GM04504 (cell line): ENCODE results near the gene TRPT1.

Experiments used
- DNase-seq: peaks from one replicate; pipeline ENCODE4 v3.0.0-alpha.2; 2012; ENCODE audit warnings: low read depth

Gene TRPT1

DNA sequence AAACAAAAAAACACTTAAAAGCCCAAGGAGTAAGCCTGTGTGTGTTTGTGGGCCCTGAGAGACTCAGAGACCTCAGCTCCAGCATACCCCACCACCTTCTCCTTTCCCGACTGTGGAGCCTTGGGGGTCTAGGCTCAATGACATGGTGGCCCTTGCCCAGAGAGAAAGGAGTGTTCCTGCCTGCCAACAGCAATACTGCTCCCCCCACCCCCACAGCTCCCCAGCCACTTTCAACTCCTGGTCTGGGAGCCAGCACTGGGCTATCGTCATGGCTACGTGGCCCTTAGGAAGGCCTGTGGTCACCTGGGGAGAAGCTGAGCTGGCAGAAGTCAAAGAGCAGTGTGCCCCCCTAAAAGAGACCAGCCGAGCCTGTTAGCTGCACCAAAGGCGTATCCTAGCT lies 18.1 kb upstream of the TRPT1 start:
- DNase-seq, result no peak

DNA sequence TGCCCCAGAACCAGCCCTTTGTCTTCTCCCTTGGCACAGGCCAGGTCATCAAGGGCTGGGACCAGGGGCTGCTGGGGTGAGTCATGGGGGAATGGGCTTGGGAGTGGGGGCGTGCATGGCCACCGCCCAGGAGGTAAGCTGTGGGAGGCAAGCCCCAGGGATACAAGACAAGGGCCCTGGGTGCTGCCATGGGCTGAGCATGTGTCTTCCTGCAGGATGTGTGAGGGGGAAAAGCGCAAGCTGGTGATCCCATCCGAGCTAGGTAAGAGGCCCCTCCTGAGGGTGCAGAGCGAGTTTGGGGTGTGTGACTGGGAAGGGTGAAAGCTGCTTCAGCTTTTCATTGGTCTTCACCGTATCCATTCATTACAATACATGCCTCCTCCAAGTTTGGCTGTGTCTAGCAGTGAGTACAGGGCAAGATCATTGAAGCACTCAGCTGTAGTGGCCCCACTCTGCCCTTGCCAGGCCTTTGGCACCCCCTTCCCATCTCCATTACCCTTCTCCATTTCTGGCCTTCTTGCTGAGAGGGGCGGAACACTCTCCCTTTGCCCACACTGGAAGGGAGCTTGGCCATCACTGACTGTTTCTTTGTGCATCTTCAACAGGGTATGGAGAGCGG lies 17.4 kb upstream of the TRPT1 start:
- DNase-seq, result no peak

DNA sequence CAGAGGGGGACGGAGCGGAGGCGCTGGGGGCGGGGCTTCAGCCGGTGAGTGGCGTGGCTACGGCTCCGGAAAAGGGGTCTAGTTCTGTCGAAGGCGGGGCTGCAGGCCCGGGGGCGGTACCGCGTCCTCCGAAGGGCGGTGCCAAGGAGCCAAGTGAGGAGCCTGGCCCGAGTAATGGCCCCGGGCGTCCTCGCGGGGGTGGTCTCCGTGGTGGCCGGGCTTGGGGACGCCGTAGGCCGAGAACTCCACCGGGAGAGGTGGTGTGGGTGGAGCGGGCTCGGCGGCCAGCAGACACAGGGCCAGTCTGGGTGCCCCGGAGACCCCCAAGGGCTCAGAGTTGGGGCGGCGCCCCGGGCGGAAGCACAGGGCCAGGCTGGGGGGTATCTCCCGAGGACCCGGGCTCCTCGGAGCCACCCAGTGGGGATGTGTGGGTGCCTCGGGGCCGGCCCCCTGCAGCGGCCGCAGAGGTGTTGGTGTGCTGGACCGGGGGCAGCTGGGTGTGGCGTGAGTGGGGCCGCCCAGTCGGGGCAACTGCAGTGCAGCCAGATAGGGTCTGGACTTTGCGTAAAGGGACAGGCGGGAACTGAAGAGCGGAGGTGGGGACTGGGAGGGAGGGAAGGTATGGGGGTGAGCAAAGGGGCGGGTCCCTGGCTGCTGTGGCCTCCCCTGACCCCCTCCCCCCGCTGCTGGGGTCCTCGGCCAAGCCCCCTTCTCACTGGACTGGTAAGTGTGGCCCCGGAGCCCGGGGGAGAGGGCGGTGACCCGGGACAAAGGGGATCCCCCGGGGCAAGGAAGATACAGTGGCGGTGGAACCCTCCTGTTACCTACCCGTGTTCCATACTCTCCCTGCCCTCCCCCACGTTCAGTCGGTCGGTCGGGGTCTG lies 15.7 kb upstream of the TRPT1 start:
- DNase-seq, result no peak

DNA sequence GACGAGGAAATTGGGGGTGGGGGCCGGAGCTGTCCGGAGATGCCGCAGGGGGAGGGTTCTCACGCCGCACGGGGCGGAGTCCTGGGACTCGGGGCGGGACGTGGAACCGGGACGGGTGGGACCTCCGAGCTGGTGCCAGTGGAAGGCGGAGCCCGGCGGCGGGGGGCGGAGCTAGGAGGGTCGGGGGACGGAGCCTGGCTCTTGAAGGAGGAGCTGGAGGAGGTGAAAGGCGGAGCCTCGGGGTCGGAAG lies 15.2 kb upstream of the TRPT1 start:
- peak; percentile 97 for DNase-seq

DNA sequence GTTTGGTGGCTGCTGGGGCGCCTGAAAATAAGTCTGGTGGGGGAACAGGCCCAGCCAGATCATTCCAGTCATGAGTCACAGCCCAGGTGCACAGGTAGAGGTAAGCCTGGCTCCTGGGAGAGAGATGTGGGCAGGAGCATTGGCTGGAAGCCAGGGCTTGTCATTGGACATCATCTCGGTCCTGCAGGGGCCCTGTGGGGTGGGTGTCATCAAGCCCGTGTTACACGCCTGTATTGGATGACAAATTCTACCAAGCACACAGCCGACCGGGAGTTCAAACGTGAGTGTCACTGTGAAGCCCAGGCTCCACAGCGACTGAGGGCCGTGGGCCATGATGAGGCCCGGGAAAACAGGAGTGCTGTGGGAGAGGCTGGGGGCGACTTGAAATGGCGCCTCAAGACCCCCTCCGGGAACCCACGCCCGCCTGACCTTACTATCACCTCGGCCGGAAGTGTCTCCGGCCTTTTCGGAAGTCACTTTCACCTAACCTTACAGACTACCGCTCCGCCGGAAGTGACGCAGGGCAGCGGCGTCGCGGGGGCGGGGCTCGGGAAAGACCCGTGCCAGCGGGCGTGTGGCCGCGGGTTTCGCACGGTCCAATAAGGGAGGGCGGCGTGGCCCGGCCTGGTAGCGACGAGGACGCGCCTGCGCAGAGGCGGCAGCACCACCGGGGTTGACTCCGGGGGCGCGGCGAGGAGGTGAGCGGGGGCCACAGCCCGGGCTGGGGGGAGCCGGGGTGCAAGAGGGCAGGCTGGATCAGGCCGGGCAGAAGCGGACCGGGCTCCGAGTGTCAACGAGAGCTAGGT lies 14.7 kb upstream of the TRPT1 start, which contains the start of gene FKBP2:
TSS of gene FKBP2 (plus strand) at position 661 of the 806 bp plus-strand sequence. CDS start 1,293 bp downstream, outside the sequence.
- DNase-seq, result peak; percentile 95

DNA sequence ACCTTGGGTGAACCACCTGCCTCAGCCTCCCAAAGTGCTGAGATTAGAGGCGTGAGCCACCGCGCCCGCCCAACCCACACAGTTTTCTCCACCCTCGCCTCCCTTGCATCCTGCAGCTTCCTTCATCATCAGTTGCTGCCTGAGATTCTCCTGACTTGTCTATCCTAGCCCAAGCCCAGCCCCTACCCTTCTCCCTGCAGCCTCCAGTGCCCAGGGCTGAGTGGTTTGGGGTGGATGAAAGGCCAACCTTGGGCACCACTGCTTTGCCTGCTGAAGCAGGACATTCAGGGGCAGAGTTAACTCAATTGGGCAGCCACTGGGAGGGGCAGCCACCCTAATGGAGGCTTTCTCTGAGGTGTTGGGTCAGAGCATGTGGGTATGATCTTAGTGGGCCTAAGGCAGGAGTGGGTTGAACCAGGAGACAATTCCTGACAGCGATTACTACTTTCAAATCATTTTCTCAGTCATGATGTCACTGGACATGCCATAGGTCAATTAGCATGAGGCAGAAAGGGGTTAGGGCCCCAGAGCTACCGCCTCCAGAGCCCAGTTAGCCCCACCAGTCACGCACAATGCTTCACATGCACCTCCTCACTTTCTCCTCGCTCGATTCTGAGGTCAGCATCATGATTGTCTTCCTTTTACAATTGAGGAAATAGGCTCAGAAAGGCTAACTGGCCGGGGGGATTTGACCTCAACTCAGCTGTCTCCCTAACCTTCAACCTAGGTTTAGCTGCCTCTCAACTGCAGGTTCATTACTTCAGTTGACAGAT lies 13.9 kb upstream of the TRPT1 start:
- DNase-seq, result no peak

DNA sequence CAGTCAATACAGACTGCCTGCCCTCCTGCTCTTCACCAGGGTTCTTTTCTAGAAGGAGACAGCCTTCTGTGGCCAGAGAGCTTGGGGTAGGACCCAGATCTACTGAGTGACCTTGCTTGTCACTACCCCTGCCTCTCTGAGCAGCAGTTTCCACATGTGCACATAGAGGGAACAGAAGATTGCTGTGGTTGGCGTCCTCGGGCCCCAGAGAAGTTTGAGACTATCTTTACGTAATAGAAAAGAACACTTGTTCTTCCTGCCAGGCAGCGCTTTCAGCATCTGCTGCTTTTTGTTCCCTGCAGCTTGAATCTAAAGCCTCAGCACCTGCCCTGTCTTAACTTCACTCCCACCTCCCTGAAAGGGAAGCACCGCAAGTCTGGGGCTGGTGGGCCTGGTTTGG lies 13.0 kb upstream of the TRPT1 start:
- no peak for DNase-seq

DNA sequence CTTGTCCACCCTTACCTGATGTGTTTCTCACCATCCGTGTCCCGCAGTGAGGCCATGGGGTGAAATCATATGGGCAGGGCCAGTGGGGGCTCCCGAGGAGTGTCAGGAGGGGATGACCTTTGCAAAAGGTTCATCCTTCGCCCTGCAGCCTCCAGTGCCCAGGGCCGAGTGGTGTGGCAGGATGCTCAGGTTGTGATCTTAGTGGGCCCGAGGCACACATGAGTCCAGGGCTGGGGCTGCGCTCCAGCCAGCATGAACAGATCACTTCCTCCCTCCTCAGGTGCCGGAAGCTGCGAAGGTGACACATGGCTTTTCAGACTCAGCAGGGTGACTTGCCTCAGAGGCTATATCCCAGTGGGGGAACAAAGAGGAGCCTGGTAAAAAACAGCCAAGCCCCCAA lies 12.1 kb upstream of the TRPT1 start:
- no peak for DNase-seq

DNA sequence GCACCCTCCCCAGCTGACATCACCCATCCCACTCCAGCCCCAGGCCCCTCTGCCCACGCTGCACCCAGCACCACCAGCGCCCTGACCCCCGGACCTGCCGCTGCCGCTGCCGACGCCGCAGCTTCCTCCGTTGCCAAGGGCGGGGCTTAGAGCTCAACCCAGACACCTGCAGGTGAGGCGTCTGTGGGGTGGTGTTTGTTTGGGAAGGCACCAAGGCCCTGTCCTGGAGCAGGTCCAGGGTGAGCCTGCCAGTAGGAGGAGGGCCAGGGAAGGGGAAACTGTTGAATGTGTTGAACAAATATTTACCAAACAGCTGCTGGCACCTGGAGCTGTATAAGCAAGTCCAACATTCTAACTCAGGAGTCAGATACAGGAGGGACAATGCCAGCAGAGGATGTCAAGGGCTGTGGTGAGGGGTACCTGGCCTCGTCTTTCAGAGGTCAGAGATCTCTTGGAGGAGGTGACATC lies 11.5 kb upstream of the TRPT1 start:
- DNase-seq, result no peak

DNA sequence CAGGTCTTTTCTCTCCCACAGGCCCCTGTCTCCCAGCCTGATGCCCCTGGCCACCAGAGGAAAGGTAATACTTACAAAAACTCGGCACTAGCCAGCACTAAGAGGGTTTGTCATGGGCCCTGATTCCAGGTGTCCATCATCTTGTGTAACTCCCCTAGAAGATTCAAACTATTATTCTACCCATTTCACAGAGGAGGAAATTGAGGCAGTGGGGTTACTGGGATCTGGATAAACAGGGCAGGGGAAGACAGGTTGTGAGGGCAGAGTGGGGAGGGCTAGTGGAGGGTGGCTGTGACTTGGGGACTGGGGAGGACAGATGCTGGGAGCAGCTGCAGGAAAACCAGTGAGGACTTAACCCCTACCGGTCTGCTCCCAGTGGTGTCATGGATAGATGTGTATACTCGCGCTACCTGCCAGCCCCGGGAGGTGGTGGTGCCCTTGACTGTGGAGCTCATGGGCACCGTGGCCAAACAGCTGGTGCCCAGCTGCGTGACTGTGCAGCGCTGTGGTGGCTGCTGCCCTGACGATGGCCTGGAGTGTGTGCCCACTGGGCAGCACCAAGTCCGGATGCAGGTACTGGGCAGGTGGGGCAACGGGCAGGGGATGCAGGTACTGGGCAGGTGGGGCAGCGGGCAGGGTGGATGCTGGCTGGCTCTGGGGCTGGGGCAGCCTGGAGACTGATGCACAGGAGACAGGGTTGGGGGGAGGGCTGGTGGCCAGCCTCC lies 9.6 kb upstream of the TRPT1 start:
- no peak for DNase-seq

DNA sequence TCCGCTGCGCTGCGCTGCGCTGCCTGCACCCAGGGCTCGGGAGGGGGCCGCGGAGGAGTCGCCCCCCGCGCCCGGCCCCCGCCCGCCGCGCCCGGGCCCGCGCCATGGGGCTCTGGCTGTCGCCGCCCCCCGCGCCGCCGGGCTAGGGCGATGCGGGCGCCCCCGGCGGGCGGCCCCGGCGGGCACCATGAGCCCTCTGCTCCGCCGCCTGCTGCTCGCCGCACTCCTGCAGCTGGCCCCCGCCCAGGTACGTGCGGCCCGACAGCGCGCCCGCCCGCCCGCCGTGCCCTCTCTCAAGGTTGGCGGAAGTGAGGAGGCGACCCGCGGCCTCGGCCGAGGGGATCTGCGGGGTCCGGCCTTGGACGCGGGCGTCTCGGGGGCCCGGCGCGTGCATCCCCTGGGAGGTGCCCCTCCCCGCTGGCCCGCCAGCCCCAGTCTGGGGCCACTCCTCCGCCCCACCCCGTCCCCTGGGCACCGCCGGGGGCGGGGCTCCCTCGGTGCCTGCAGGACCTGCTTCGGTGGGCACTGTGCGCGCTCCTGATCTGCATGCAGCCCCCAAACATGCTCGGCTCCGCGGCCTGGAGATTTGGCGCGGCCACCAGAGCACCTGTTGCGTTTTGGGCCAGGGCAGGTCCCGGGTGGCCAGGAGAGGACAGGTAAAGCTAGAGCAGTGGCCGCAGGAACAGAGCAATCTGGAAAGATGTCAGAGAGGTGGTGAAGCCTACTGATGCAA lies 8.8 kb upstream of the TRPT1 start:
- DNase-seq, result no peak

DNA sequence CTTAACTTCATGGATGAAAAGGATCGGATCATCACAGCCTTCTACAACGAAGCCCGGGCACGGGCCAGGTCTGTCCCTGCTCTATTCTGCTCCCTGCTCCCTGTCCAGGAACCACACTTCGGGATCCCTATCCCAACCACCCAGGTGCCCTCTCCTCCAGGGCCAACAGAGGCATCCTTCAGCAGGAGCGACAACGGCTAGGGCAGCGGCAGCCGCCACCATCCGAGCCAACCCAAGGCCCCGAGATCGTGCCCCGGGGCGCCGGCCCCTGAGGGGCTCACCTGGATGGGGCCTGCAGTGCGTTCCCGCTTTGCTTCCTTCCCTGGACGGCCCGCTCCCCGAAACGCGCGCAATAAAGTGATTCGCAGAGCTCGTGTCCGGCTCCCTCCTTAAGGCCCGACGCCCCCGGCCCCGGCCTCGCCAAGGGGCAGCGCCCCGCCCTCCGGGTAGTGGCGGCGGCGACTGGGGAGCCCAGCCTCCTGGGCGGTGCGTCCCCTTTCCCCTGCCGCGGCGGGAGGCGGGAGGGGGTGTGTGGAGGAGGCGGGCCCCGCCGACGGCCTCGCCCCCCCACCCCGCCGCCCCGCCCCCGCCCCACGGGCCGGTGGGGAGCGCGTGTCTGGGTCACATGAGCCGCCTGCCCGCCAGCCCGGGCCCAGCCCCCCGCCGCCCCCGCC lies 8.1 kb upstream of the TRPT1 start, which contains the start of gene VEGFB:
TSS of gene VEGFB (plus strand) at position 672 of the 674 bp plus-strand sequence. CDS start 250 bp downstream, outside the sequence.
- no peak for DNase-seq

DNA sequence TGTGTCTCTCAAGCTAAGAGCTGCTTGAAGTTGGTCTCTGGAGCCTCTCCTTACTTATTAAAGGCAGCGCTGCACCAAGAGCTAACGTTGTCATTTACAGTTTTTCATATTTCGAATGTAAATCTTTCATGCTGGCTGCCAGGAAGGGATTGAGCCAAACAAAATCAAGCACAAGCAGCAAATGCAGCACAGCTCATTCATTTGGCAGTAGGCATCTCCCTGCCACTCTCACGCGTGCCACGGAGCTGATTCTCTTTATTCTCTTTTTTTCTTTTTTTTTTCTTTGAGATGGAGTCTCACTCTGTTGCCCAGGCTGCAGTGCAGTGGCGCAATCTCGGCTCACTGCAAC lies 7.0 kb upstream of the TRPT1 start:
- no peak for DNase-seq

DNA sequence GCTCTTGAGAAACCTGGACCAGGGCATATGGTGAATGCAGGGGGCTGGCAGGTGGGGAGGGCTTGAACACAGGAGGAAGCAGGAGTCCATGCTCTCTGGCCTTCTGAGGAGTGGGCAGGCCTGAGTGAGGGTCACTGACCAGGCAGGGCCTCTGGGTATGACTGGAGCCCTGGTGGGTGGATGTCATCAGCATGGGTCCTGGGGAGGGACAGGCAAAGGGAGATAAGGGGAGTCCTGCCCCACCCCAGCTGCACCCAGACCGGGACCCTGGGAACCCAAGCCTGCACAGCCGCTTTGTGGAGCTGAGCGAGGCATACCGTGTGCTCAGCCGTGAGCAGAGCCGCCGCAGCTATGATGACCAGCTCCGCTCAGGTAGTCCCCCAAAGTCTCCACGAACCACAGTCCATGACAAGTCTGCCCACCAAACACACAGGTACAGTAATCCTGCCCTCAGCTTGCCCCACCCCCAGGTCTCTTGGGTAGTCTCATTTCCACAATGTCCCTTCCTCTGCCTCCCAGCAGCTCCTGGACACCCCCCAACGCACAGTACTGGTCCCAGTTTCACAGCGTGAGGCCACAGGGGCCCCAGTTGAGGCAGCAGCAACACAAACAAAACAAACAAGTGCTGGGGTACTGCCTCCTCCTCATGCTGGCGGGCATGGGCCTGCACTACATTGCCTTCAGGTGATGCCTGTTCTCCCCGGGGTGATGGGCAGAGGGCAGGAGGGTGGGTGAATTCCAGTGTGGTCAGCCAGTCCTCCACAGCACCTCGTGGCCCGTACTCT lies 6.4 kb upstream of the TRPT1 start:
- DNase-seq, result no peak

DNA sequence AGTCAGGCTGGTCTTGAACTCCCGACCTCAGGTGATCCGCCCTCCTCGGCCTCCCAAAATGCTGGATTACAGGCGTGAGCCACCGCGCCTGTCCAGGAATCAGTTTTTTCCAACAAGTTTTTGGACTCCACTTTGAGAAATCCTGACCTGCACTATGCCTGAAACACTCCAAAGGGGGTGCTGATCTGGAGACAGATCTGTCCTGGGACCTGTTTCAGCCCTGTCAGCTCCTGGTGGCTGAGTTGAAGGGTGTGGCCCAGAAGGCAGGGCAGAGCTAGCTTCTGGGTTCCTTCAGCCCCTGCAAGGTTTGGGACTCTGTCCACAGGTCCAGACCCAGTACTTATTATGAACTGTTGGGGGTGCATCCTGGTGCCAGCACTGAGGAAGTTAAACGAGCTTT lies 5.6 kb upstream of the TRPT1 start:
- DNase-seq, result no peak

DNA sequence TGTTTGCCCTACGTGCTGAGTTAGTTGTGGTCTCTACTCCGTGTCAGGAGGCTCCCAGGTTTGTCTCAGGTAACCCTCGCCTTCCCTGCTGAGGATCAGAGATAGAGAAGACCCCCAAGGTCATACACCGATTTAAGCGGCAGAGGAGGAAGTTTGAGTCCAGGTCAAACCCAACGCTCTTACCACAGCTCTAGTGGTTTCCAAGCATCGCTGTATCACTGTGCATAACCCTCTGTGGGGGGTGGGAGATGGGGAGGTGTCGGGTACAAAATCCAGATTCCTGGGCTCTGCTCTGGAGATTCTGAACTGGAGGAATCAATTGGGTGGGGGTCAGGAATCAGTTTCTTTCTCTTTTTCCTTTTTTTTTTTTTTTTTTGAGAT lies 5.0 kb upstream of the TRPT1 start:
- no peak for DNase-seq

DNA sequence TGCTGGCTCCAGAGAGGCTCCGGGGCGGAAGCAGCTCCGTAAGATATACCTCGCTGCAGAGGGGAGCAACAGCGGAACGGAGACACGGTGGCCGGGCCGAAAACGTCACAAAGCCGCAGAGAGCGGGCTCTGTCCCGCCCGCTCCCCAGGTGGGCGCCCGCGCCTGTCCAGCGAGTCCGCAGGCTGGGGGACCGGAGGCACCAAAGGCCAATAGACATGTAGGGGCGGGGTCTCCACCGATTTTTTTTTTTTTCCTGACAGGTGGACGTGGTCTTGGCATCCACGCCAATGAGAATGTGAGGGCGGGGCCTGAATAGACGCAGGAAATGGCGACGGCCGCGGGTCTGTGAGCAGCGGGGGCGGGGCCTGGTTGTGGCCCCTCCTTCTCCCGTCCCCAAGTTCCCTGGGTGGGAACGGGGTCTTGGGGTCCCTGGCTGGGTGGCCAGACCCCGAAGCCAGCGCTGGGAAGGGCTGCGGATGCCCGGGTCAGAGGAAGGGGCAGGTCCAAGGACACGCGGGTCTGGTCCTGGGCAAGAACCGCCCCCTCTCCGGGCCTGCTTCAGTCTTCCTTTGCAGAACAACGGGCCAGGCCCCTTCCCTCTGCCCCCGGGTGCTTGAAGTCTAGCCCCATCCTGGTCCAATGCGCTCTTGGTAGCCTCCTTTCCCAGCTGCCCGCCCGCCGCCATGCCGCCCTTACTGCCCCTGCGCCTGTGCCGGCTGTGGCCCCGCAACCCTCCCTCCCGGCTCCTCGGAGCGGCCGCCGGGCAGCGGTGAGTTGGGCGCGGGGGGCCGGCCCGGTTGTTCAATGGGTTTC lies 4.4 kb upstream of the TRPT1 start, which contains the start of gene DNAJC4:
TSS of gene DNAJC4 (plus strand) at position 378 of the 814 bp plus-strand sequence. CDS start at position 685, 307 bp downstream.
- DNase-seq, result no peak

DNA sequence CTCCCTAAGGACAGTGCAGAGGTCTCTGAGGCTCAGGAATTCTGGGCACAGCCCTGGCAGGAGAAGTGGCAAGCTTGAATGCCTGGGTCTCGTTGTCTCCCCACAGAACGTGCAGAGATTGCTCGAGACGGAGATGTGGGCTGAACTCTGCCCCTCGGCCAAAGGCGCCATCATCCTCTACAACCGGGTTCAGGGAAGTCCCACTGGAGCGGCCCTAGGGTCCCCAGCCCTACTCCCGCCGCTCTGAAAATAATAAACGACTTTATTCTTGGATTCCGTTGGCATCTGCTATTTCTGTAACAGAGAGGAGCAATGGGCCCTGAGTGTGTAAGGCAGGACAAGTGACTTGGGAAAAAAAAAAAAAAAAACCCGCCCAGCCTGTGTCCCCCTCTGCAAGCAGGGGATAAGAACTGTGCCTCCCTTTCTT lies 3.8 kb upstream of the TRPT1 start:
- no peak for DNase-seq
